K562 (cell line): ENCODE data around the gene SLC16A10. TPM values are rescaled to one million over a fixed set of nuclear protein-coding genes. Genes with fewer than 3 reads are reported as not detected.

ENCODE experiments used
- DPF2 ChIP-seq: fragments of 450-650 bp; IDR thresholded peaks from 2 replicates; pipeline ENCODE4 v1.6.1; 2016
- ELF4 ChIP-seq: fragments of 450-650 bp; formaldehyde crosslinking; IDR thresholded peaks from 2 replicates; pipeline ENCODE4 v1.4.0; 2022; ENCODE audit warnings: missing genetic modification characterization
- ESRRB ChIP-seq: fragments of 250-450 bp; sonication (Bioruptor Pico); IDR thresholded peaks from 2 replicates; pipeline ENCODE4 v1.5.0; 2020; ENCODE audit warnings: mild to moderate bottlenecking, moderate library complexity, borderline replicate concordance
- FIP1L1 ChIP-seq: fragments of 200-400 bp; formaldehyde crosslinking; IDR thresholded peaks from 2 replicates; pipeline ENCODE4 v1.6.1; 2018; ENCODE audit warnings: mild to moderate bottlenecking, low read depth, low read length; ENCODE audit not compliant: poor library complexity, severe bottlenecking
- FOSL1 ChIP-seq: fragments of 200-800 bp; sonication (Bioruptor generic); conservative IDR thresholded peaks from 2 replicates; pipeline ENCODE4 v1.6.1; 2016; ENCODE audit warnings: missing genetic modification characterization, missing compliant biosample characterization
- KLF10 ChIP-seq: fragments of 250-450 bp; sonication (Bioruptor Pico); IDR thresholded peaks from 2 replicates; pipeline ENCODE4 v1.6.1; 2021; ENCODE audit warnings: matching md5 sums
- MAFG ChIP-seq: fragments of 450-650 bp; conservative IDR thresholded peaks from 2 replicates; pipeline ENCODE4 v1.6.1; 2016; ENCODE audit warnings: missing genetic modification characterization, missing compliant biosample characterization
- NCOA1 ChIP-seq: fragments of 450-650 bp; IDR thresholded peaks from 2 replicates; pipeline ENCODE4 v1.6.1; 2016; ENCODE audit warnings: low read depth
- POLR2AphosphoS2 ChIP-seq: IDR thresholded peaks from 2 replicates; pipeline ENCODE4 v1.6.1; 2012; ENCODE audit warnings: low read length, improper control_type of control experiment
- POLR2H ChIP-seq: IDR thresholded peaks from 2 replicates; pipeline ENCODE4 v1.6.1; 2016; ENCODE audit warnings: missing genetic modification characterization, low read depth, mild to moderate bottlenecking, control low read depth, missing compliant biosample characterization, moderate library complexity
- PTBP1 ChIP-seq: fragments of 200-400 bp; formaldehyde crosslinking; IDR thresholded peaks from 2 replicates; pipeline ENCODE4 v1.6.1; 2017; ENCODE audit warnings: low read depth, low read length
- PURB ChIP-seq: sonication (generic); formaldehyde crosslinking; IDR thresholded peaks from 2 replicates; pipeline ENCODE4 v1.9.0; 2021; ENCODE audit warnings: low read depth, mild to moderate bottlenecking, missing genetic modification reagents
- RBBP5 ChIP-seq: fragments of 200-600 bp; sonication (generic); IDR thresholded peaks from 2 replicates; pipeline ENCODE4 v1.6.1; 2012; ENCODE audit warnings: borderline replicate concordance, mild to moderate bottlenecking, low read length, control low read depth, inconsistent platforms; ENCODE audit not compliant: insufficient read depth, poor library complexity, severe bottlenecking
- SETDB1 ChIP-seq: IDR thresholded peaks from one replicate; pipeline ENCODE4 v1.6.1; 2012; ENCODE audit warnings: low read length, control low read depth, inconsistent platforms
- SP1 ChIP-seq: sonication (generic); formaldehyde crosslinking; IDR thresholded peaks from 2 replicates; pipeline ENCODE4 v1.8.1; 2022; ENCODE audit warnings: mild to moderate bottlenecking, missing genetic modification reagents
- ZNF24 ChIP-seq: fragments of 450-650 bp; IDR thresholded peaks from 2 replicates; pipeline ENCODE4 v1.6.1; 2016
- ZNF695 ChIP-seq: fragments of 450-650 bp; formaldehyde crosslinking; IDR thresholded peaks from 2 replicates; pipeline ENCODE4 v1.4.0; 2020; ENCODE audit warnings: mild to moderate bottlenecking, moderate library complexity
- ZNF764 ChIP-seq: fragments of 250-450 bp; sonication (Bioruptor Pico); IDR thresholded peaks from 2 replicates; pipeline ENCODE4 v1.4.0; 2020; ENCODE audit warnings: low read depth, mild to moderate bottlenecking, moderate library complexity
- polyA plus RNA-seq, 8 experiments: library from polyadenylated mRNA; depleted of rRNA in 4 of 8; stranded (reverse) in 5 of 8; unstranded in 3 of 8; fragments of >200 nt; fragmentation: Nextera tagmentation in 2 of 8; fragmentation: Illumina TruSeq in 1 of 8; extraction: Ambion mirVana in 2 of 8; extraction: Trizol in 1 of 8; gene quantifications; 2 replicates each; pipeline versions ENCODE4 v1.2.1 to v1.2.3, GENCODE V29; 2011 to 2014; ENCODE audit warnings: inconsistent platforms in 1 of 8, missing spikeins in 1 of 8
- total RNA-seq, 7 experiments: library from RNA; depleted of rRNA in 6 of 7; stranded (reverse); fragments of >200 nt in 6 of 7; fragmentation: Illumina TruSeq in 2 of 7; extraction: Trizol in 2 of 7; gene quantifications; 2 replicates each; pipeline versions ENCODE4 v1.2.1 to v1.2.3, GENCODE V29; 2011 to 2021; ENCODE audit warnings: low replicate concordance in 1 of 7
- TF ChIP-seq, protein P1 (sequence below): fragments of 250-450 bp; sonication (Bioruptor Pico); IDR thresholded peaks from 2 replicates; pipeline ENCODE4 v1.6.1; 2021; ENCODE audit warnings: mild to moderate bottlenecking
- TF ChIP-seq, protein P2 (sequence below), 2 experiments: fragments of 450-650 bp; formaldehyde crosslinking in 1 of 2; IDR thresholded peaks; 2 replicates each; pipeline versions ENCODE4 v1.4.0 to v1.6.1; 2014 to 2020; ENCODE audit warnings: mild to moderate bottlenecking in 2 of 2, borderline replicate concordance in 1 of 2, low read depth in 1 of 2

The SLC16A10 gene
- total and polyA plus RNA-seq, 9 of the 15 experiments (the other 6 are each of a cell fraction or from before 2014, with no cell fraction given) = 0.02 to 0.54 (median 0.24) TPM; not detected in 4

DNA sequence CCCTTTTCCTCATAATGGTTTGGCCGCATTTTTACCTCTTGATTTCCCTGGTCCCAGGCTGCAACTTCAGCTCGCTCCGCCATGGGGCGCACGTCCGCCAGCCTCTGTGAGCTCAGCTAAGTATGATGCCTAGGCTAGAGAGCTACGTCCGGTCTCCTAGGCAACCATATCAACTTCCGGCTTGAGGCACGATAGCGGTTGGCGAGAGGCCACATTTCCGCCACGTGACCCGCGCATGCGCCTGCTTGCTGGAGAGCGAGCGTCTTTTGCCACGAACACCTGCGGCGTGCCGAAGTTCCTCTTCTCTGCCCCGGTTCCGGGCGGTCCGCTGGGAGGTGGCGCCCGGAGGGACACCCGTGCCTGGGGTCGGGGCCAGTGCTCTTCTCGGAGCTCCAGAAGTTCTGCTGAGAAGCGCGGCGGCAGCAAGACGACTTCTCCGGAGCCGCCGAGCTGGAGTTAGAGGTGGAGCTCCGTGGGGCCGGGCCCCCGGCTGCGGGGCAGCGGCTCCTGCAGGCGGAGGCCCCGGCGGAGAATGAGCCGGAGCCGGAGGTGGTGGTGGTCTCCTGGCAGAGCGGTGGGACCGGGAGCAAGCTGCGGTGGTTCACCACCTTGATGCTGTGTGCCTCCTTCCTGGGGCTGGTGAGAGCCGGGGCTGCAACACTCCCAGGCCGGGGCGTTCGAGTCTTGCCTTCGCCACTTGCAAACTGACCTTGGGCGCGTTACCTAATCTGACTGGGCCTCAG, 172.0 kb downstream of the SLC16A10 start (continued):
- TF ChIP-seq, protein P1, sequence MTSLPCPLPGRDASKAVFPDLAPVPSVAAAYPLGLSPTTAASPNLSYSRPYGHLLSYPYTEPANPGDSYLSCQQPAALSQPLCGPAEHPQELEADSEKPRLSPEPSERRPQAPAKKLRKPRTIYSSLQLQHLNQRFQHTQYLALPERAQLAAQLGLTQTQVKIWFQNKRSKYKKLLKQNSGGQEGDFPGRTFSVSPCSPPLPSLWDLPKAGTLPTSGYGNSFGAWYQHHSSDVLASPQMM (CRISPR knock-in tag) = no peak
- TF ChIP-seq ZNF764 (peak; percentile 83), POLR2AphosphoS2 (no peak), RBBP5 (peak; percentile 86), KLF10 (CRISPR knock-in tag) (no peak), ESRRB (CRISPR knock-in tag) (no peak), FOSL1 (peak; percentile 39), FIP1L1 (peak; percentile 83), ZNF24 (peak; percentile 67; the same call in 1 of the 2 replicates), PURB (CRISPR knock-in tag) (no peak), ELF4 (CRISPR knock-in tag) (0 out of 2 replicates have a peak, but pooled peaks have one; percentile 12), DPF2 (0 out of 2 replicates have a peak, but pooled peaks have one; percentile 21), SETDB1 (no peak), PTBP1 (no peak), MAFG (no peak), NCOA1 (peak; percentile 49; the same call in 1 of the 2 replicates), POLR2H (0 out of 2 replicates have a peak, but pooled peaks have one; percentile 17), ZNF695 (CRISPR knock-in tag) (no peak), SP1 (peak; percentile 73; the same call in 1 of the 2 replicates)
- TF ChIP-seq, protein P2, sequence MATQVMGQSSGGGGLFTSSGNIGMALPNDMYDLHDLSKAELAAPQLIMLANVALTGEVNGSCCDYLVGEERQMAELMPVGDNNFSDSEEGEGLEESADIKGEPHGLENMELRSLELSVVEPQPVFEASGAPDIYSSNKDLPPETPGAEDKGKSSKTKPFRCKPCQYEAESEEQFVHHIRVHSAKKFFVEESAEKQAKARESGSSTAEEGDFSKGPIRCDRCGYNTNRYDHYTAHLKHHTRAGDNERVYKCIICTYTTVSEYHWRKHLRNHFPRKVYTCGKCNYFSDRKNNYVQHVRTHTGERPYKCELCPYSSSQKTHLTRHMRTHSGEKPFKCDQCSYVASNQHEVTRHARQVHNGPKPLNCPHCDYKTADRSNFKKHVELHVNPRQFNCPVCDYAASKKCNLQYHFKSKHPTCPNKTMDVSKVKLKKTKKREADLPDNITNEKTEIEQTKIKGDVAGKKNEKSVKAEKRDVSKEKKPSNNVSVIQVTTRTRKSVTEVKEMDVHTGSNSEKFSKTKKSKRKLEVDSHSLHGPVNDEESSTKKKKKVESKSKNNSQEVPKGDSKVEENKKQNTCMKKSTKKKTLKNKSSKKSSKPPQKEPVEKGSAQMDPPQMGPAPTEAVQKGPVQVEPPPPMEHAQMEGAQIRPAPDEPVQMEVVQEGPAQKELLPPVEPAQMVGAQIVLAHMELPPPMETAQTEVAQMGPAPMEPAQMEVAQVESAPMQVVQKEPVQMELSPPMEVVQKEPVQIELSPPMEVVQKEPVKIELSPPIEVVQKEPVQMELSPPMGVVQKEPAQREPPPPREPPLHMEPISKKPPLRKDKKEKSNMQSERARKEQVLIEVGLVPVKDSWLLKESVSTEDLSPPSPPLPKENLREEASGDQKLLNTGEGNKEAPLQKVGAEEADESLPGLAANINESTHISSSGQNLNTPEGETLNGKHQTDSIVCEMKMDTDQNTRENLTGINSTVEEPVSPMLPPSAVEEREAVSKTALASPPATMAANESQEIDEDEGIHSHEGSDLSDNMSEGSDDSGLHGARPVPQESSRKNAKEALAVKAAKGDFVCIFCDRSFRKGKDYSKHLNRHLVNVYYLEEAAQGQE (IDR thresholded peaks at IDR 0.05; ENCODE audit: borderline replicate concordance) = peak; percentile 96
- TF ChIP-seq, protein P2 (CRISPR knock-in tag; IDR thresholded peaks at IDR 0.05; ENCODE audit: low read depth) = no peak
